Measurements from ENCODE around the gene NDEL1. TPM values are rescaled to one million over a fixed set of nuclear protein-coding genes. Genes with fewer than 3 reads are reported as not detected.

Gene NDEL1
- total RNA-seq, 1 experiment from 2014 or later = 34.7 TPM

DNA sequence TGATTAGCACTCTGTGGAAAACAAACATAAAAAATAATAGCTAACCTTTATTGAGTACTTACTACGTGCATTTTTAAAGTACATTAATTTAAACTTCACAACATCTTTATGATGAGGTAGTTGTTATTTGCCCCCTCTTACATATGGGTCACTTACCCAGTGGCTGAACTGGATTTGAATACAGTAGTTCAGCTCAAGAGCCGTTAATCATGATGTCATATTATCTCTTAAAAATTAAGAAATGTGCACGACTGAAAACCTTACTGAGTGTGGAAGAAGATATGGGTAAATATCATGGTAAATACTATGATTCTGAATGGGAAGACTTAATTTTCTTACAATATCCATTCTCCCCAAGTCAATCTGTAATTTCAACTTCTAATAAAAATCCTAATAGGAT lies 17.6 kb downstream of the NDEL1 start:
- Mint-ChIP-seq H3K9me3 (no peaks in the 10 kb centered on the region), H3K36me3 (peaks cover 64% of the 10 kb centered on the region)

DNA sequence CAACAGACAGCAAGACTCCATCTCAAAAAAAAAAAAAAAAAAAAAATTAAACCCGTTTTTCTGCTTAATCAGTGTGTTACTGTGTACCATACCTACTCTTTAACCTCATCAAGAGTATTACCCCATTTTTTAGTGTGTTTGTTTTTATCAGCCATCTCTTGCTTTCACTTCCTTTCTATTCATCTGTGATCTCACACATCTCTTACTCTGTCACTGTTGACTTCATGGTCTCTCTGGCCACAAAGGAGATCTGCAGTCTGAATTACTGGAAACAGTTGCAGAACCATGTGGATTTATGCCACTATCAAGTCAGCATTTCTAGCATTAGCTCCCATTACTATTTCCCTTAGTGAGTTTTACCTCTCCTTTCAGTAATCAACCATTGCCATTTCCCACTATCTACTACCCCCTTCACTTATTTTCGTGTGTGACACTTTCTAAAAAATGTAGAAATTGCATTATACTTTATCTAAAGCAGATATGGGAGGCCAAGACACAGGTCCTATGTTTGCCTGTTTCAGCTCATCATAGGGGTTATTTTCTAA lies 20.1 kb downstream of the NDEL1 start:
- Mint-ChIP-seq H3K27me3 (ENCODE audit: low read depth) (no peaks in the 10 kb centered on the region), H3K36me3 (peaks cover 55% of the 10 kb centered on the region), H3K4me3 (no peak overlapping the region), H3K4me1 (no peaks in the 10 kb centered on the region), H3K9me3 (no peaks in the 10 kb centered on the region), H3K27ac (no peak overlapping the region)
- ChIA-PET CTCF (interaction anchor here (1.3 kb wide), 1 partner anchor 46 kb away, joined by 3 read pairs; no protein-coding TSS in a partner anchor), POLR2A (no interaction called here)
- no peak for DNase-seq (ENCODE audit: low spot score)
- ATAC-seq = no peak
- TF ChIP-seq ZNF317 (CRISPR knock-in tag; IDR thresholded peaks at IDR 0.05; ENCODE audit: borderline replicate concordance, low read depth) (no peak), HMGA2 (CRISPR knock-in tag; IDR thresholded peaks at IDR 0.05) (no peak), JUN (CRISPR knock-in tag; IDR thresholded peaks at IDR 0.05) (no peak), SMAD4 (CRISPR knock-in tag; IDR thresholded peaks at IDR 0.05) (no peak), EMX1 (CRISPR knock-in tag; IDR thresholded peaks at IDR 0.05) (no peak), ZNF263 (CRISPR knock-in tag; IDR thresholded peaks at IDR 0.05; ENCODE audit: low read depth) (no peak), PRRX2 (CRISPR knock-in tag; IDR thresholded peaks at IDR 0.05) (no peak), ZBTB21 (CRISPR knock-in tag; IDR thresholded peaks at IDR 0.05; ENCODE audit: borderline replicate concordance) (no peak), RORB (CRISPR knock-in tag; IDR thresholded peaks at IDR 0.05) (no peak), MYBL2 (CRISPR knock-in tag; IDR thresholded peaks at IDR 0.05) (no peak), ZNF138 (CRISPR knock-in tag; conservative IDR thresholded peaks at IDR 0.05) (no peak)
- TF ChIP-seq, protein P1, sequence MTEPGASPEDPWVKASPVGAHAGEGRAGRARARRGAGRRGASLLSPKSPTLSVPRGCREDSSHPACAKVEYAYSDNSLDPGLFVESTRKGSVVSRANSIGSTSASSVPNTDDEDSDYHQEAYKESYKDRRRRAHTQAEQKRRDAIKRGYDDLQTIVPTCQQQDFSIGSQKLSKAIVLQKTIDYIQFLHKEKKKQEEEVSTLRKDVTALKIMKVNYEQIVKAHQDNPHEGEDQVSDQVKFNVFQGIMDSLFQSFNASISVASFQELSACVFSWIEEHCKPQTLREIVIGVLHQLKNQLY (CRISPR knock-in tag; IDR thresholded peaks at IDR 0.05) = no peak
- TF ChIP-seq, protein P2, sequence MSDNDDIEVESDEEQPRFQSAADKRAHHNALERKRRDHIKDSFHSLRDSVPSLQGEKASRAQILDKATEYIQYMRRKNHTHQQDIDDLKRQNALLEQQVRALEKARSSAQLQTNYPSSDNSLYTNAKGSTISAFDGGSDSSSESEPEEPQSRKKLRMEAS (CRISPR knock-in tag; IDR thresholded peaks at IDR 0.05) = no peak
- TF ChIP-seq, protein P3, sequence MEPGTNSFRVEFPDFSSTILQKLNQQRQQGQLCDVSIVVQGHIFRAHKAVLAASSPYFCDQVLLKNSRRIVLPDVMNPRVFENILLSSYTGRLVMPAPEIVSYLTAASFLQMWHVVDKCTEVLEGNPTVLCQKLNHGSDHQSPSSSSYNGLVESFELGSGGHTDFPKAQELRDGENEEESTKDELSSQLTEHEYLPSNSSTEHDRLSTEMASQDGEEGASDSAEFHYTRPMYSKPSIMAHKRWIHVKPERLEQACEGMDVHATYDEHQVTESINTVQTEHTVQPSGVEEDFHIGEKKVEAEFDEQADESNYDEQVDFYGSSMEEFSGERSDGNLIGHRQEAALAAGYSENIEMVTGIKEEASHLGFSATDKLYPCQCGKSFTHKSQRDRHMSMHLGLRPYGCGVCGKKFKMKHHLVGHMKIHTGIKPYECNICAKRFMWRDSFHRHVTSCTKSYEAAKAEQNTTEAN (CRISPR knock-in tag; IDR thresholded peaks at IDR 0.05) = no peak
- TF ChIP-seq, protein P4, sequence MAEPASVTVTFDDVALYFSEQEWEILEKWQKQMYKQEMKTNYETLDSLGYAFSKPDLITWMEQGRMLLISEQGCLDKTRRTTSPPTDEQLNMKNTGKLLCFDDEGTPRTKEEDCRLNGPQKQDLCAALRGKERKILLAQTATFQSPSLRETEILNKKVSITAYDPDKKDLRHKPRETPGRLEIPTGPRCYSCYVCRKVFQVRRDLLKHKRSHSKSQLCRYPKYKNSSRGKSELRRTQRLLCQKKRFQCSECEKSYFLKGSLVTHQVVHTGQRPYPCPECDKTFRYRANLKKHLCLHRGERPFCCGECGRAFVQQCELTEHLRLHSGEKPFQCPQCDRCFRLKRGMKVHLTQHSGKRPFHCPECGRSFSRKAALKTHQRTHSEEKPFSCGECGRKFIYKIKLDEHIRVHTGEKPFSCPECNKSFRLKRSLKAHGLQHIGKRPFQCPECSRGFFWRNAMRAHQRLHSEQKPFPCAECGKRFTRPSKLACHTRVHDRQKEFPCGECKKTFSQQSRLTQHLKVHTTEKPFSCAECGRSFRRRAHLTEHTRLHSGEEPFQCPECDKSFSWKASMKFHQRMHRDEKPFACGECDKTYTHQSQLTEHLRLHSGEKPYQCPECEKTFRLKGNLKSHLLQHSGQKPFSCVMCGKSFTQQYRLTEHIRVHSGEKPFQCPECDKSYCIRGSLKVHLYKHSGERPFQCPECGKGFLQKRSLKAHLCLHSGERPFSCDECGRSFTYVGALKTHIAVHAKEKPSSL (CRISPR knock-in tag; conservative IDR thresholded peaks at IDR 0.05) = no peak

More for the DNA sequence above, 17.6 kb downstream of the NDEL1 start:
- TF ChIP-seq KAT7 (CRISPR knock-in tag; IDR thresholded peaks at IDR 0.05; ENCODE audit: borderline replicate concordance) (no peak), NR1H2 (CRISPR knock-in tag; IDR thresholded peaks at IDR 0.05) (no peak), ZNF263 (CRISPR knock-in tag; IDR thresholded peaks at IDR 0.05; ENCODE audit: low read depth) (no peak), EMX1 (CRISPR knock-in tag; IDR thresholded peaks at IDR 0.05) (no peak), SMAD4 (CRISPR knock-in tag; IDR thresholded peaks at IDR 0.05) (no peak), NFYB (CRISPR knock-in tag; conservative IDR thresholded peaks at IDR 0.05; ENCODE audit: low read depth) (no peak)
- TF ChIP-seq, protein P5, sequence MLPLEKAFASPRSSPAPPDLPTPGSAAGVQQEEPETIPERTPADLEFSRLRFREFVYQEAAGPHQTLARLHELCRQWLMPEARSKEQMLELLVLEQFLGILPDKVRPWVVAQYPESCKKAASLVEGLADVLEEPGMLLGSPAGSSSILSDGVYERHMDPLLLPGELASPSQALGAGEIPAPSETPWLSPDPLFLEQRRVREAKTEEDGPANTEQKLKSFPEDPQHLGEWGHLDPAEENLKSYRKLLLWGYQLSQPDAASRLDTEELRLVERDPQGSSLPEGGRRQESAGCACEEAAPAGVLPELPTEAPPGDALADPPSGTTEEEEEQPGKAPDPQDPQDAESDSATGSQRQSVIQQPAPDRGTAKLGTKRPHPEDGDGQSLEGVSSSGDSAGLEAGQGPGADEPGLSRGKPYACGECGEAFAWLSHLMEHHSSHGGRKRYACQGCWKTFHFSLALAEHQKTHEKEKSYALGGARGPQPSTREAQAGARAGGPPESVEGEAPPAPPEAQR (CRISPR knock-in tag; IDR thresholded peaks at IDR 0.05) = no peak
- TF ChIP-seq, protein P6, sequence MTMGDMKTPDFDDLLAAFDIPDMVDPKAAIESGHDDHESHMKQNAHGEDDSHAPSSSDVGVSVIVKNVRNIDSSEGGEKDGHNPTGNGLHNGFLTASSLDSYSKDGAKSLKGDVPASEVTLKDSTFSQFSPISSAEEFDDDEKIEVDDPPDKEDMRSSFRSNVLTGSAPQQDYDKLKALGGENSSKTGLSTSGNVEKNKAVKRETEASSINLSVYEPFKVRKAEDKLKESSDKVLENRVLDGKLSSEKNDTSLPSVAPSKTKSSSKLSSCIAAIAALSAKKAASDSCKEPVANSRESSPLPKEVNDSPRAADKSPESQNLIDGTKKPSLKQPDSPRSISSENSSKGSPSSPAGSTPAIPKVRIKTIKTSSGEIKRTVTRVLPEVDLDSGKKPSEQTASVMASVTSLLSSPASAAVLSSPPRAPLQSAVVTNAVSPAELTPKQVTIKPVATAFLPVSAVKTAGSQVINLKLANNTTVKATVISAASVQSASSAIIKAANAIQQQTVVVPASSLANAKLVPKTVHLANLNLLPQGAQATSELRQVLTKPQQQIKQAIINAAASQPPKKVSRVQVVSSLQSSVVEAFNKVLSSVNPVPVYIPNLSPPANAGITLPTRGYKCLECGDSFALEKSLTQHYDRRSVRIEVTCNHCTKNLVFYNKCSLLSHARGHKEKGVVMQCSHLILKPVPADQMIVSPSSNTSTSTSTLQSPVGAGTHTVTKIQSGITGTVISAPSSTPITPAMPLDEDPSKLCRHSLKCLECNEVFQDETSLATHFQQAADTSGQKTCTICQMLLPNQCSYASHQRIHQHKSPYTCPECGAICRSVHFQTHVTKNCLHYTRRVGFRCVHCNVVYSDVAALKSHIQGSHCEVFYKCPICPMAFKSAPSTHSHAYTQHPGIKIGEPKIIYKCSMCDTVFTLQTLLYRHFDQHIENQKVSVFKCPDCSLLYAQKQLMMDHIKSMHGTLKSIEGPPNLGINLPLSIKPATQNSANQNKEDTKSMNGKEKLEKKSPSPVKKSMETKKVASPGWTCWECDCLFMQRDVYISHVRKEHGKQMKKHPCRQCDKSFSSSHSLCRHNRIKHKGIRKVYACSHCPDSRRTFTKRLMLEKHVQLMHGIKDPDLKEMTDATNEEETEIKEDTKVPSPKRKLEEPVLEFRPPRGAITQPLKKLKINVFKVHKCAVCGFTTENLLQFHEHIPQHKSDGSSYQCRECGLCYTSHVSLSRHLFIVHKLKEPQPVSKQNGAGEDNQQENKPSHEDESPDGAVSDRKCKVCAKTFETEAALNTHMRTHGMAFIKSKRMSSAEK (CRISPR knock-in tag; IDR thresholded peaks at IDR 0.05; ENCODE audit: borderline replicate concordance) = no peak
- TF ChIP-seq, protein P7, sequence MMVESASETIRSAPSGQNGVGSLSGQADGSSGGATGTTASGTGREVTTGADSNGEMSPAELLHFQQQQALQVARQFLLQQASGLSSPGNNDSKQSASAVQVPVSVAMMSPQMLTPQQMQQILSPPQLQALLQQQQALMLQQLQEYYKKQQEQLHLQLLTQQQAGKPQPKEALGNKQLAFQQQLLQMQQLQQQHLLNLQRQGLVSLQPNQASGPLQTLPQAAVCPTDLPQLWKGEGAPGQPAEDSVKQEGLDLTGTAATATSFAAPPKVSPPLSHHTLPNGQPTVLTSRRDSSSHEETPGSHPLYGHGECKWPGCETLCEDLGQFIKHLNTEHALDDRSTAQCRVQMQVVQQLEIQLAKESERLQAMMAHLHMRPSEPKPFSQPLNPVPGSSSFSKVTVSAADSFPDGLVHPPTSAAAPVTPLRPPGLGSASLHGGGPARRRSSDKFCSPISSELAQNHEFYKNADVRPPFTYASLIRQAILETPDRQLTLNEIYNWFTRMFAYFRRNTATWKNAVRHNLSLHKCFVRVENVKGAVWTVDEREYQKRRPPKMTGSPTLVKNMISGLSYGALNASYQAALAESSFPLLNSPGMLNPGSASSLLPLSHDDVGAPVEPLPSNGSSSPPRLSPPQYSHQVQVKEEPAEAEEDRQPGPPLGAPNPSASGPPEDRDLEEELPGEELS (CRISPR knock-in tag; IDR thresholded peaks at IDR 0.05) = no peak
- ChIA-PET POLR2A (no interaction called here), CTCF (no interaction called here)
- Mint-ChIP-seq H3K27ac (no peak overlapping the region), H3K4me1 (peaks cover under 1% of the 10 kb centered on the region; the same call in 1 of the 2 replicates), H3K27me3 (ENCODE audit: low read depth) (no peaks in the 10 kb centered on the region), H3K4me3 (no peak overlapping the region)
- ATAC-seq (no peak), DNase-seq (ENCODE audit: low spot score) (no peak)

Measured in WTC11 (cell line).